Neural crest cell (in vitro differentiated cells): ENCODE measurements around the gene ABCB6. TPM values are rescaled to one million over a fixed set of nuclear protein-coding genes. Genes with fewer than 3 reads are reported as not detected.
"Not testable (repeated sequence)": the region's sequence is repeated elsewhere in the genome, so short reads cannot be mapped to it uniquely, and the experiment has no call there.

ENCODE experiments used
- DNase-seq: peaks from one replicate; pipeline ENCODE4 v3.0.0; 2021; ENCODE audit warnings: low read depth, mixed read lengths, low spot score
- H3K27ac Mint-ChIP-seq: one replicate; pipeline ENCODE4 v1.8.0; 2021; ENCODE audit warnings: mild to moderate bottlenecking, mixed read lengths; ENCODE audit not compliant: unreplicated experiment
- H3K27me3 Mint-ChIP-seq: 2 replicates; pipeline ENCODE4 v1.8.0; 2021; ENCODE audit warnings: low read depth, mild to moderate bottlenecking, mixed read lengths
- H3K36me3 Mint-ChIP-seq: 2 replicates; pipeline ENCODE4 v1.8.0; 2021; ENCODE audit warnings: low read depth, mild to moderate bottlenecking, mixed read lengths
- H3K4me1 Mint-ChIP-seq: 2 replicates; pipeline ENCODE4 v1.8.0; 2021; ENCODE audit warnings: mixed read lengths
- H3K4me3 Mint-ChIP-seq: one replicate; pipeline ENCODE4 v1.8.0; 2021; ENCODE audit warnings: mild to moderate bottlenecking, mixed read lengths
- H3K9me3 Mint-ChIP-seq: 2 replicates; pipeline ENCODE4 v1.8.0; 2021; ENCODE audit warnings: mixed read lengths
- total RNA-seq: library from RNA; stranded (reverse); gene quantifications from 2 replicates; pipeline ENCODE4 v1.2.1, GENCODE V29; 2021
- TF ChIP-seq, protein P1 (sequence below): fragments of 200-600 bp; sonication (generic); conservative IDR thresholded peaks from 2 replicates; pipeline ENCODE4 v1.5.0; 2021; ENCODE audit warnings: antibody characterized with exemption, mild to moderate bottlenecking

ABCB6 gene
- total RNA-seq, 1 donor from 2014 or later = 39.1 TPM

DNA sequence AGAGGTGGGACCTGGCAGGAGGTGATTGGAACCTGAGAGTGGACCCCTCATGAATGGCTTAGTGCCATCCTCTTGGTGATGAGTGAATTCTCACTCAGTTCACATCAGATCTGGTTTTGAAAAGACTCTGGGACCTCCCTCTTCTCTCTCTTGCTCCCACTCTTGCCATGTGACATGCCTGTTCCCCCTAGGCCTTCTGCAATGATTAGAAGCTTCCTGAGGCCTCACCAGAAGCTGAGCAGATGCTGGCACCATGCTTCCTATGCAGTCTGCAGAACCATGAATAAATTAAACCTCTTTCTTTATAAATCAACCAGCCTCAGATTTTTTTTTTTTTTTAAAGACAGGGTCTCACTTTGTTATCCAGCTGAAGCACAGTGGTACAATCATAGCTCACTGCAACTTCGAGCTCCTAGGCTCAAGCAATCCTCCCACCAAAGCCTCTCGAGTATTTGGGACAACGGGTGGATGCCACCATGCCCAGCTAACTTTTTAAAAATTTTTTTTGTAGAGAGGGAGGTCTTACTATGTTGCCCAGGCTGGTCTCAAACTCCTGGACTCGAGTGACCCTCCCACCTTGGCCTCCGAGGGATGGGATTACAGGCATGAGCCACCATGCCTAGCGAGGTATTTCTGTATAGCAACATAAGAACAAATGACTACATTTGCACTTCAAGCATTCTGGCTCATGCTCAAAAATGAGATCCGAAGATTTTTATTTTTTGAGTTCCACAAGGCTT, 14.2 kb downstream of the ABCB6 start:
- Mint-ChIP-seq H3K27ac (peak overlapping the region; percentile 91), H3K27me3 (peaks cover 3% of the 10 kb centered on the region), H3K9me3 (peaks cover 7% of the 10 kb centered on the region), H3K4me1 (peaks cover 29% of the 10 kb centered on the region), H3K4me3 (peak overlapping the region; percentile 67), H3K36me3 (peaks cover 9% of the 10 kb centered on the region)
- TF ChIP-seq, protein P1, sequence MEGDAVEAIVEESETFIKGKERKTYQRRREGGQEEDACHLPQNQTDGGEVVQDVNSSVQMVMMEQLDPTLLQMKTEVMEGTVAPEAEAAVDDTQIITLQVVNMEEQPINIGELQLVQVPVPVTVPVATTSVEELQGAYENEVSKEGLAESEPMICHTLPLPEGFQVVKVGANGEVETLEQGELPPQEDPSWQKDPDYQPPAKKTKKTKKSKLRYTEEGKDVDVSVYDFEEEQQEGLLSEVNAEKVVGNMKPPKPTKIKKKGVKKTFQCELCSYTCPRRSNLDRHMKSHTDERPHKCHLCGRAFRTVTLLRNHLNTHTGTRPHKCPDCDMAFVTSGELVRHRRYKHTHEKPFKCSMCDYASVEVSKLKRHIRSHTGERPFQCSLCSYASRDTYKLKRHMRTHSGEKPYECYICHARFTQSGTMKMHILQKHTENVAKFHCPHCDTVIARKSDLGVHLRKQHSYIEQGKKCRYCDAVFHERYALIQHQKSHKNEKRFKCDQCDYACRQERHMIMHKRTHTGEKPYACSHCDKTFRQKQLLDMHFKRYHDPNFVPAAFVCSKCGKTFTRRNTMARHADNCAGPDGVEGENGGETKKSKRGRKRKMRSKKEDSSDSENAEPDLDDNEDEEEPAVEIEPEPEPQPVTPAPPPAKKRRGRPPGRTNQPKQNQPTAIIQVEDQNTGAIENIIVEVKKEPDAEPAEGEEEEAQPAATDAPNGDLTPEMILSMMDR = no peak
- no peak for DNase-seq

DNA sequence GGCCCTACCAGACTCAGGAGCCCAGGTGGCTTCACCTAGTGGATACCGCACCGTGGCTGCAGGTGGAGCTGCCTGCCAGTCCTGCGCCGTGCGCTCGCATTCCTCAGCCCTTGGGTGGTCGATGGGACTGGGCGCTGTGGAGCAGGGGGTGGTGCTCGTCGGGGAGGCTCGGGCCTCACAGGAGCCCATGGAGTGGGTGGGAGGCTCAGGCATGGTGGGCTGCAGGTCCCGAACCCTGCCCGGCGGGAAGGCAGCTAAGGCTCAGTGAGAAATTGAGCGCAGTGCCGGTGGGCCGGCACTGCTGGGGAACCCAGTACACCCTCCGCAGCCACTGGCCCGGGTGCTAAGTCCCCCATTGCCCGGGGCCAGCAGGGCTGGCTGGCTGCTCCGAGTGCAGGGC, 17.4 kb downstream of the ABCB6 start:
- H3K4me3 Mint-ChIP-seq, H3K9me3 Mint-ChIP-seq, DNase-seq, H3K36me3 Mint-ChIP-seq, H3K27ac Mint-ChIP-seq: not testable (repeated sequence)
- H3K4me1 Mint-ChIP-seq = peaks cover 12% of the 10 kb centered on the region
- peaks cover 11% of the 10 kb centered on the region for H3K27me3 Mint-ChIP-seq

DNA sequence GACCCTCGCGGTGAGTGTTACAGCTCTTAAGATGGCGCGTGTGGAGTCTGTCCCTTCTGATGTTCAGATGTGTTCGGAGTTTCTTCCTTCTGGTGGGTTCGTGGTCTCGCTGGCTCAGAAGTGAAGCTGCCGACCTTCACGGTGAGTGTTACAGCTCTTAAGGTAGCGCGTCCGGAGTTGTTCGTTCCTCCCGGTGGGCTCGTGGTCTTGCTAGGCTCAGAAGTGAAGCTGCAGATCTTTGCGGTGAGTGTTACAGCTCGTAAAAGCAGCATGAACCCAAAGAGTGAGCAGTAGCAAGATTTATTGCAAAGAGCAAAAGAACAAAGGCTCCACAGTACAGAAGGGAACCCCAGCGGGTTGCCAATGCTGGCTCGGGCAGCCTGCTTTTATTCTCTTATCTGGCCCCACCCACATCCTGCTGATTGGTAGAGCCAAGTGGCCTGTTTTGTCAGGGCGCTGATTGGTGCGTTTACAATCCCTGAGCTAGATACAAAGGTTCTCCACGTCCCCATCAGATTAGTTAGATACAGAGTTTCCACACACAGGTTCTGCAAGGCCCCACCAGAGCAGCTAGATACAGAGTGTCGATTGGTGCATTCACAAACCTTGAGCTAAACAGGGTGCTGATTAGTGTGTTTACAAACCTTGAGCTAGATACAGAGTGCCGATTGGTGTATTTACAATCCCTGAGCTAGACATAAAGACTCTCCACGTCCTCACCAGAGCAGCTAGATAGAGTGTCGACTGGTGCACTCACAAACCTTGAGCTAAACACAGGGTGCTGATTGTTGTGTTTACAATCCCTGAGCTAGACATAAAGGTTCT, 18.0 kb downstream of the ABCB6 start:
- Mint-ChIP-seq H3K27ac (peak overlapping the region; percentile 51), H3K4me3 (peak overlapping the region; percentile 36)
- H3K27me3 Mint-ChIP-seq, DNase-seq, H3K36me3 Mint-ChIP-seq, H3K4me1 Mint-ChIP-seq, H3K9me3 Mint-ChIP-seq: not testable (repeated sequence)

DNA sequence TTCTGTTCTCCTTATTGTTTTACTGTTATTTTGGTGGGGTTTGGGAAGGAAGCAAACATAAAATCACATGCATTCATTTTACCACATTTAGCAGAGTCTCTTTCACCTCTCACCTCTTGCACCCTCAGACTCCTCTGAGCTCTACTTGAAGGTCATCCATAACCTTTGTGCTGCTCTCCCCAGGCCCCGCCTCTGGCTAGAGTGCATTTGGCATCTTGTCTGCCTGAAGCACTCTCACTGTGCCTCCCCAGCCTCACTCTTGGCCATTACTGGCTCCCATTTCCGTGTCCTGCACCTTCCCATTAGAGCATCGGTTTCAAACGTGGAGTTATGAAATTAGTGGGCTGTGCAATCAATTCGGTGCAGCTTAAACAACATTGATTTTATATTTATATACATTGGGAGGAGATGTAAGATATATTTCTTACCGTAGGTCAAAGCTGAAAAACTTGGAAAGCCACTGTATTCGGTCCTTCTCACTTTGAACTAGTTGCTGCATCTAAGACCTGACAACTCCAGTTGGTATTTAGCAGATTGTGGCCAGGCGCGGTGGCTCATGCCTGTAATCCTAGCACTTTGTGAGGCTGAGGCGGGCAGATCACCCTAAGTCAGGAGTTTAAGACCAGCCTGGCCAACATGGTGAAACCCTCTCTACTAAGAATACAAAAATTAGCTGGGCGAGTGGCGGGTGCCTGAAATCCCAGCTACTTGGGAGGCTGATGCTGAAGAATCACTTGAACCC, 19.1 kb downstream of the ABCB6 start:
- Mint-ChIP-seq H3K27me3 (peaks cover 14% of the 10 kb centered on the region), H3K27ac (no peak overlapping the region), H3K36me3 (peaks cover 5% of the 10 kb centered on the region), H3K9me3 (peaks cover 7% of the 10 kb centered on the region), H3K4me1 (peaks cover 7% of the 10 kb centered on the region), H3K4me3 (no peak overlapping the region)
- TF ChIP-seq, protein P1 = no peak
- DNase-seq = no peak

DNA sequence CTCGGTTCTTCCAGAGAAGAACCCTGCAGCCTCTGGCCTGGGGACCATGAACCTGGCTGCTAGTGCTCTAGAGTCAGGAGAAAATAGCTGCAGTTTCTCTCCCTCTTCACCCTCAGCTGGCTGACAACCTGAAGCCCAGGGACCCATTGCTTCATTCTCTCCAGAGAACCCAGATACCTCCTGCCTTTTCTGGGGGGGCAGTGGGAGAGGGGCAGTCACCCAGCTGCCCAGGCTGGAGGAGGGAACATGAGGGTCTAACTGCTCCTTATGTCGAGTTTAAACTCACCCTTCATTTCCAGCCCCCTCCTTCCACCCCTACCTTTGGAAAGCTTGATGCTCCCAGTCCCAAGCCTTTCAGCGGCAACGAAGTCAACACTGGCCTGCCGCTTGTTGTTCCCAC, 19.8 kb downstream of the ABCB6 start:
- H3K9me3 Mint-ChIP-seq = peaks cover 5% of the 10 kb centered on the region
- peaks cover 14% of the 10 kb centered on the region for H3K27me3 Mint-ChIP-seq
- peaks cover 5% of the 10 kb centered on the region for H3K36me3 Mint-ChIP-seq
- no peak for DNase-seq
- TF ChIP-seq, protein P1 = no peak
- H3K4me3 Mint-ChIP-seq = no peak overlapping the region
- peaks cover 7% of the 10 kb centered on the region for H3K4me1 Mint-ChIP-seq
- no peak overlapping the region for H3K27ac Mint-ChIP-seq

DNA sequence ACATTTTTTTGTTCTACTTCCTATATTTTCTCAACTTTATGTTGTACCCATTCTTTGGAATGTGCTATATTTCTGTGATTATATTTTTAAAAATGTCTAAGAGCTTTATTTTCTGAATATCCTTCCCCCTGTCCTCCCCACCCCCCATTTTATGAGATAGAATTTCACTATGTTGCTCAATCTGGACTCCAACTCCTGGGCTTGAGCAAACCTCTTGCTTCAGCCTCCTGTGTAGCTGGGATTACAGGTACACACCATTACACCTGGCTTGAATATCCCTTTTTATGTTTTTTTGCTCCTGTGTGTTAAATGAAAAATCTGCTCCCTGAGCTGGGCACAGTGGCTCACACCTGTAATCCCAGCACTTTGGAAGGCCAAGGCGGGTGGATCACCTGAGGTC, 21.4 kb downstream of the ABCB6 start:
- no peak for DNase-seq
- TF ChIP-seq, protein P1 = no peak
- peaks cover 7% of the 10 kb centered on the region for H3K4me1 Mint-ChIP-seq
- H3K4me3 Mint-ChIP-seq = no peak overlapping the region
- peaks cover 14% of the 10 kb centered on the region for H3K27me3 Mint-ChIP-seq
- peaks cover 5% of the 10 kb centered on the region for H3K36me3 Mint-ChIP-seq
- peaks cover 5% of the 10 kb centered on the region for H3K9me3 Mint-ChIP-seq
- no peak overlapping the region for H3K27ac Mint-ChIP-seq
